Thoracic aorta (tissue), 2 donors: Measurements from ENCODE around the gene FLT4. TPM values are rescaled to one million over a fixed set of nuclear protein-coding genes. Genes with fewer than 3 reads are reported as not detected.
A peak's percentile ranks its signal among the peaks of the same experiment; 100 is the strongest.

Experiments used
- ATAC-seq: fragments of 150-250 bp; one replicate; pipeline ENCODE4 v1.8.0; 2017; ENCODE audit warnings: low read depth; ENCODE audit not compliant: insufficient number of reproducible peaks, low FRiP score
- DNase-seq: peaks from one replicate; pipeline ENCODE4 v3.0.0-alpha.2; 2020; ENCODE audit warnings: low spot score
- H3K27ac ChIP-seq, 2 donors: fragments of 200-600 bp; sonication (generic); 1 replicate in 1 of 2; 2 replicates in 1 of 2; pipeline ENCODE4 v1.5.1; 2016; ENCODE audit warnings: mild to moderate bottlenecking in 2 of 2, moderate library complexity in 2 of 2
- H3K27me3 ChIP-seq: fragments of 200-600 bp; sonication (generic); replicated peaks from 2 replicates; pipeline ENCODE4 v1.6.0; 2016; ENCODE audit warnings: mild to moderate bottlenecking; ENCODE audit not compliant: insufficient read depth
- H3K36me3 ChIP-seq: fragments of 200-600 bp; sonication (generic); one replicate; pipeline ENCODE4 v1.5.1; 2016
- H3K4me1 ChIP-seq, 2 donors: fragments of 200-600 bp; sonication (generic); 1 replicate in 1 of 2; 2 replicates in 1 of 2; pipeline versions ENCODE4 v1.5.1 to v1.6.0; 2016; ENCODE audit warnings: low read depth in 2 of 2, mild to moderate bottlenecking in 1 of 2; ENCODE audit not compliant: control insufficient read depth in 1 of 2
- H3K4me3 ChIP-seq: fragments of 200-600 bp; sonication (generic); 2 replicates; pipeline ENCODE4 v1.5.1; 2016; ENCODE audit warnings: mild to moderate bottlenecking
- H3K9me3 ChIP-seq: fragments of 200-600 bp; sonication (generic); 2 replicates; pipeline ENCODE4 v1.5.1; 2016
- total RNA-seq, 2 donors: library from RNA; depleted of rRNA; stranded (reverse); fragments of >200 nt; gene quantifications; one replicate each; pipeline versions ENCODE4 v1.1.0 to v1.2.3, GENCODE V29; 2016
- TF ChIP-seq, protein P1 (sequence below): fragments of 200-600 bp; sonication (generic); IDR thresholded peaks from one replicate; pipeline ENCODE4 v1.5.1; 2019; ENCODE audit warnings: antibody characterized with exemption

FLT4 gene
- total RNA-seq, 2 donors from 2014 or later: 4.8 to 10.8 TPM

DNA sequence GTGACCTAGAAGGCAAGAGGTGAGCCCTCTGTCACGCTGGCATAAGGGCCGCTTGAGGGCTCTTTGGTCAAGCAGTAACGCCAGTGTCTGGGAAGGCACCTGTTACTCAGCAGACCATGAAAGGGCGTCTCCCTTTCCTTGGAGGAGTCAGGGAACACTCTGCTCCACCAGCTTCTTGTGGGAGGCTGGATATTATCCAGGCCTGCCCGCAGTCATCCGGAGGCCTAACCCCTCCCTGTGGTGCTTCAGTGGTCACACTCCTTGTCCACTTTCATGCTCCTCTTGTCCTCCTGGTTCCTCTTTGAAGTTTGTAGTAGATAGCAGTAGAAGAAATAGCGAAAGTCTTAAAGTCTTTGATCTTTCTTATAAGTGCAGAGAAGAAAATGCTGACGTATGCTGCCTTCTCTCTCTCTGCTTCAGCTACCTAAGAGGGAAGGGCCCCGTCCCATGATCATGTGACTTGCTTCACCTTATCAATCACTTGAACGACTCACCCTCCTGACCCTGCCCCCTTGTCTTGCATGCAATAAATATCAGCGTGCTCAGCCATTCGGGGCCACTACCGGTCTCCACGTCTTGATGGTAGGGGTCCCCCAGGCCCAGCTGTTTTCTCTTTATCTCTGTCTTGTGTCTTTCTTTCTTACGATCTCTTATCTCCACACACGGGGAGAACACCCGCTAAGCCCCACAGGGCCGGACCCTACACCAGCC lies 41.4 kb downstream of the FLT4 start:
- H3K9me3 ChIP-seq: no peaks in the 10 kb centered on the region
- ATAC-seq (no peak), DNase-seq (no peak)
- no peaks in the 10 kb centered on the region for H3K4me1 ChIP-seq
- no peak overlapping the region for H3K27ac ChIP-seq
- H3K27me3 ChIP-seq: no peaks in the 10 kb centered on the region
- TF ChIP-seq, protein P1, sequence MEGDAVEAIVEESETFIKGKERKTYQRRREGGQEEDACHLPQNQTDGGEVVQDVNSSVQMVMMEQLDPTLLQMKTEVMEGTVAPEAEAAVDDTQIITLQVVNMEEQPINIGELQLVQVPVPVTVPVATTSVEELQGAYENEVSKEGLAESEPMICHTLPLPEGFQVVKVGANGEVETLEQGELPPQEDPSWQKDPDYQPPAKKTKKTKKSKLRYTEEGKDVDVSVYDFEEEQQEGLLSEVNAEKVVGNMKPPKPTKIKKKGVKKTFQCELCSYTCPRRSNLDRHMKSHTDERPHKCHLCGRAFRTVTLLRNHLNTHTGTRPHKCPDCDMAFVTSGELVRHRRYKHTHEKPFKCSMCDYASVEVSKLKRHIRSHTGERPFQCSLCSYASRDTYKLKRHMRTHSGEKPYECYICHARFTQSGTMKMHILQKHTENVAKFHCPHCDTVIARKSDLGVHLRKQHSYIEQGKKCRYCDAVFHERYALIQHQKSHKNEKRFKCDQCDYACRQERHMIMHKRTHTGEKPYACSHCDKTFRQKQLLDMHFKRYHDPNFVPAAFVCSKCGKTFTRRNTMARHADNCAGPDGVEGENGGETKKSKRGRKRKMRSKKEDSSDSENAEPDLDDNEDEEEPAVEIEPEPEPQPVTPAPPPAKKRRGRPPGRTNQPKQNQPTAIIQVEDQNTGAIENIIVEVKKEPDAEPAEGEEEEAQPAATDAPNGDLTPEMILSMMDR: no peak
- H3K36me3 ChIP-seq: no peaks in the 10 kb centered on the region
- no peak overlapping the region for H3K4me3 ChIP-seq

DNA sequence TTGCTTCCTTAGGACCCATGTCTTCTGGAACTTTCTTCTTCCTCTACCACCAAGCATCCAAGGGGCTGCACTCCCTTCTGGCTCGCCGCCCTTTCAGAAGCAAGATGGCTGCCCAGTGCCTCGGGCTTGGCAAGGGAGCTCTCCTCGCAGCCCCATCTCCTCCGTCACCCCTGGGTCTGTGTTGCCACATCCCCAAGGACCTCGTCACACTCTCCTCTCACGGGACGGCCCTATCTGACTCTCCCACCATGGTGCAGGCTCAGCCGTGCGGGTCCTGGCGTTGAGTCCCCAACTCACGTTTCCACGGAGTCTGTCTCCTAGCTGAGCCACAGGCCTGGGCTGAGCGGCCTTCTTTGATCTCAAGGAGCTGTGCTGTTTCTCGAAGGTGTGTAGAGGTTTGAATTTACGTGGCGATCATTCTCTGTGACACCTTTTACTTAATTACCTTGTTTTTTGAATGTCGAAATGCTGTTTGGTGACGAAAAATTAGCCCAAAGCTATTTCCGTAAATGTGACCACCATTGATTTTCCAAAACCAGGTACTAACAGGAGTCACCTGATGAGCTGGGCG lies 43.1 kb downstream of the FLT4 start:
- ATAC-seq: no peak
- no peaks in the 10 kb centered on the region for H3K36me3 ChIP-seq
- no peaks in the 10 kb centered on the region for H3K4me1 ChIP-seq
- H3K9me3 ChIP-seq: no peaks in the 10 kb centered on the region
- no peak overlapping the region for H3K4me3 ChIP-seq
- no peaks in the 10 kb centered on the region for H3K27me3 ChIP-seq
- TF ChIP-seq, protein P1: no peak
- DNase-seq: no peak
- no peak overlapping the region for H3K27ac ChIP-seq

DNA sequence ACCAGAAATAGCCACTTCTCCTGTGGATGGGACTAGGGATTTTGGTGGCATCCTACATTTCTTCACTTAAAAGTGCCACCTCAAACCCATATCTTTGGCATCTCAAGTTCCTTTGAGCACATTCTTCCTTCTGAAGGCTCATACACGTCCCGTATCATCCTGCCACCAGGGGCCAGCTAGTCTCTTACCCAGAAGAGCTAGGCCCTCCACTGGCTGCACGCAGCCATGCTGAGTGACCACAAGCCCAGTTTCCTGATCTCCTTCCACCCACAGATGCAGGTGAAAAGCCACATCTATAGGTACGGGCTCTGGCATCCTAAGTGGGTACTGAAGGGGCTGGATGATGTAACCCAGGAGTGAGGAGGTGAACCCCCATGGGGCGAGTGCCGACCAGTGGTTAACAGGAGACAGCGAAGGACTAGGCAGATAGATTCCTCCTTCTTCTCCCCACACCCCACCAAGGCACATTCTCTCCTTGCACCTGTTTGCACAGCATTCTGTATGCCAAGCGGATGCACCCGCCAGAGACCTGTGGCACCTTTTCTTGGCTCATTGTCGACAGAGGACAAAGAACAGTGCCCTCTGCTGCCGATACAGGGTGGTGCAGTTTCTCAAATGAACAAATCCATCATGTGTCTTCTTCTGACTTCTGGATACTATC lies 43.7 kb downstream of the FLT4 start:
- Histone ChIP-seq H3K9me3 (no peaks in the 10 kb centered on the region), H3K27ac (no peak overlapping the region), H3K4me3 (no peak overlapping the region), H3K36me3 (no peaks in the 10 kb centered on the region), H3K4me1 (no peaks in the 10 kb centered on the region), H3K27me3 (no peaks in the 10 kb centered on the region)
- no peak for DNase-seq
- TF ChIP-seq, protein P1: peak; percentile 36
- ATAC-seq: no peak

DNA sequence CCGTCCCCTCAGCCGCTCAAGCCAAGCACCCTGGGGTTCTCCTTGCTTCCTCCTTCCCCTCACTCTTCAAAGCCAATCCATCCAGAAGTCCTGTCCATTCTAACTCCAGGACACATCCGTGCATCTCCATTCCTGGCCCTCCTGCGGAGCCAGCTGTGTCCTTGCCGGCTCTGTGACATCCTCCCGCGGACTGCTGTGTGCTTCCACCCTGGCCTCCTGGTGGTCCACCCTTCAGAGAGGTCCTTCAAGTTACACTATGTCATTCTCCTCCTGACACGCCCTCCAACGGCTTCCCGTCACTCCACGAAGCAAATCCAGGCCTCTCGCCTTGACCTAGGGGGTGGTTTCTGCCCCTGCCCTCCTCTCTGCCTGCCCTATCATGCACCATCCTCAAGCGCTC lies 45.1 kb downstream of the FLT4 start:
- Histone ChIP-seq H3K27me3 (no peaks in the 10 kb centered on the region), H3K36me3 (no peaks in the 10 kb centered on the region), H3K9me3 (no peaks in the 10 kb centered on the region), H3K4me3 (no peak overlapping the region), H3K4me1 (no peaks in the 10 kb centered on the region), H3K27ac (no peak overlapping the region)
- ATAC-seq (no peak), DNase-seq (no peak)
- TF ChIP-seq, protein P1: no peak

DNA sequence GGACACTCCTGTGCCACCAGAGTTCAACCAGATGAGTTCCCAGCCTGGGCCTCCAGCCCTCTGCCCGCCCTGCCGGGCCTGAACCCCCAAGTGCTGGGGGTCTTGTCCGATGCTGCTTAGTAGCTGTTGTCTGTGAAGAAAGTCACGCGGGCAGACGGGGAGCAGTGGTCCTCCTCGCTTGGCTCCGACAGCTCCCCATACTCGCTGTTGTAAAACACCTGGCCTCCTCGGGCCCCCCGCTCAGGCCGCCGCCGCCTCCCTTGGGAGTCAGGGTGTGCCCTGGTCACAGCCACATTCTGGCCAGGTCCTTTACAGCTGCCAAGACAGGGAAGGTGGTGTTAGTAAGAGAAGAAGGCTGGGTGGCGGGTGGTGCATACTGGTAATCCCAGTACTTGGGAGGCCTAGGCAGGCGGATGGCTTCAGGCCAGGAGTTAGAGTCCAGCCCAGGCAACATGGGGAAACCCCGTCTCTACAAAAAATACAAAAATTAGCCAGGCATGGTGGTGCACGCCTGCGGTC lies 46.3 kb downstream of the FLT4 start:
- H3K27ac ChIP-seq: no peak overlapping the region
- no peaks in the 10 kb centered on the region for H3K9me3 ChIP-seq
- DNase-seq (no peak), ATAC-seq (no peak)
- TF ChIP-seq, protein P1: no peak
- H3K4me3 ChIP-seq: no peak overlapping the region
- no peaks in the 10 kb centered on the region for H3K27me3 ChIP-seq
- no peaks in the 10 kb centered on the region for H3K4me1 ChIP-seq
- H3K36me3 ChIP-seq: no peaks in the 10 kb centered on the region
